Fibroblast of peridontal ligament (primary cell): ENCODE measurements around the gene PDK2.
"Not testable (repeated sequence)": the region's sequence is repeated elsewhere in the genome, so short reads cannot be mapped to it uniquely, and the experiment has no call there.

Experiments
- DNase-seq: peaks from one replicate; pipeline ENCODE4 v3.0.0-alpha.2; 2010; ENCODE audit errors: extremely low read depth

The PDK2 gene

GRCh38 chr17:50058296-50058953 is 36.7 kb upstream of the PDK2 start:
- no peak for DNase-seq

GRCh38 chr17:50059256-50059655 is 35.9 kb upstream of the PDK2 start:
- no peak for DNase-seq

GRCh38 chr17:50059759-50060273 is 35.3 kb upstream of the PDK2 start:
- peak; percentile 46 for DNase-seq

GRCh38 chr17:50060951-50061712 is 34.0 kb upstream of the PDK2 start:
- DNase-seq: peak; percentile 81

- not testable (repeated sequence) for DNase-seq
Observed at GRCh38 chr17:50061713-50062045, 33.5 kb upstream of the PDK2 start.

GRCh38 chr17:50062293-50063243 is 32.6 kb upstream of the PDK2 start:
- DNase-seq: peak; percentile 44

- DNase-seq: no peak
Observed at GRCh38 chr17:50063561-50064252, 31.4 kb upstream of the PDK2 start.

GRCh38 chr17:50064253-50065001 is 30.7 kb upstream of the PDK2 start:
- peak; percentile 85 for DNase-seq

GRCh38 chr17:50065056-50065455 is 30.1 kb upstream of the PDK2 start:
- peak; percentile 28 for DNase-seq

GRCh38 chr17:50066995-50067394 is 28.2 kb upstream of the PDK2 start:
- DNase-seq: no peak

GRCh38 chr17:50067996-50068395 is 27.2 kb upstream of the PDK2 start:
- no peak for DNase-seq

- DNase-seq: no peak
Observed at GRCh38 chr17:50070908-50071680, 24.1 kb upstream of the PDK2 start.

GRCh38 chr17:50071692-50072091 is 23.5 kb upstream of the PDK2 start:
- DNase-seq: no peak

- no peak for DNase-seq
Observed at GRCh38 chr17:50072130-50072529, 23.0 kb upstream of the PDK2 start.

GRCh38 chr17:50072925-50073324 is 22.2 kb upstream of the PDK2 start:
- DNase-seq: no peak

- DNase-seq: no peak
Observed at GRCh38 chr17:50074227-50074626, 20.9 kb upstream of the PDK2 start.

- no peak for DNase-seq
Observed at GRCh38 chr17:50075446-50076032, 19.6 kb upstream of the PDK2 start.

GRCh38 chr17:50076221-50076590 is 18.9 kb upstream of the PDK2 start:
- no peak for DNase-seq

GRCh38 chr17:50076591-50077235 is 18.4 kb upstream of the PDK2 start:
- no peak for DNase-seq
